PC-3 (cell line): ENCODE results near the gene TMCC2.

Source experiments
- CTCF ChIP-seq: fragments of 300-600 bp; sonication (generic); conservative IDR thresholded peaks from 2 replicates; pipeline ENCODE4 v1.5.1; 2017; ENCODE audit warnings: antibody characterized with exemption, low read depth, mild to moderate bottlenecking, low read length
- EZH2 ChIP-seq: fragments of 300-600 bp; sonication (generic); IDR thresholded peaks from one replicate; pipeline ENCODE4 v1.6.1; 2017; ENCODE audit warnings: antibody characterized with exemption, mild to moderate bottlenecking, low read length; ENCODE audit not compliant: unreplicated experiment

- TF ChIP-seq CTCF (no peak), EZH2 (no peak)
Observed at GRCh38 chr1:205276689-205277065, 48.9 kb downstream of the TMCC2 start.
